ENCODE results near the gene TRIM63. TPM values are rescaled to one million over a fixed set of nuclear protein-coding genes. Genes with fewer than 3 reads are reported as not detected.

The TRIM63 gene
- total and polyA plus RNA-seq, 2 of the 13 experiments (the other 11 are each of a cell fraction or from before 2014, with no cell fraction given): not detected

GRCh38 chr1:26110731-26111529 is 43.5 kb upstream of the TRIM63 start (continued):
- TF ChIP-seq ERF (CRISPR knock-in tag; IDR thresholded peaks at IDR 0.05): 0 out of 2 replicates have a peak, but pooled peaks have one; percentile 30
- no peak for TF ChIP-seq ADNP (CRISPR knock-in tag; IDR thresholded peaks at IDR 0.05)
- no peak for TF ChIP-seq IRF9 (CRISPR knock-in tag; IDR thresholded peaks at IDR 0.05; ENCODE audit: borderline replicate concordance)
- TF ChIP-seq KDM5B (CRISPR knock-in tag; IDR thresholded peaks at IDR 0.05; ENCODE audit: borderline replicate concordance): peak; percentile 59; the same call in 1 of the 2 replicates
- TF ChIP-seq ZNF207 (IDR thresholded peaks at IDR 0.05; ENCODE audit: borderline replicate concordance): no peak
- no peak for TF ChIP-seq EHMT2 (IDR thresholded peaks at IDR 0.05; ENCODE audit: borderline replicate concordance, low read depth, low read length)
- no peak for TF ChIP-seq ZBTB33 (CRISPR knock-in tag; IDR thresholded peaks at IDR 0.05)
- no peak for TF ChIP-seq ZNF30 (CRISPR knock-in tag; IDR thresholded peaks at IDR 0.05)
- TF ChIP-seq EED (CRISPR knock-in tag; IDR thresholded peaks at IDR 0.05): 0 out of 2 replicates have a peak, but pooled peaks have one; percentile 72
- TF ChIP-seq HDAC2 (CRISPR knock-in tag; IDR thresholded peaks at IDR 0.05): peak; percentile 50
- peak; percentile 47; the same call in 1 of the 2 replicates for TF ChIP-seq ZNF614 (CRISPR knock-in tag; IDR thresholded peaks at IDR 0.05; ENCODE audit: borderline replicate concordance)
- TF ChIP-seq TOE1 (CRISPR knock-in tag; IDR thresholded peaks at IDR 0.05): no peak
- 0 out of 2 replicates have a peak, but pooled peaks have one; percentile 31 for TF ChIP-seq ZNF317 (CRISPR knock-in tag; IDR thresholded peaks at IDR 0.05)
- TF ChIP-seq ZNF543 (CRISPR knock-in tag; IDR thresholded peaks at IDR 0.05): no peak
- no peak for TF ChIP-seq CERS6 (CRISPR knock-in tag; IDR thresholded peaks at IDR 0.05)
- peak; percentile 33; the same call in 1 of the 2 replicates for TF ChIP-seq FOXK2 (IDR thresholded peaks at IDR 0.05)
- 0 out of 2 replicates have a peak, but pooled peaks have one; percentile 42 for TF ChIP-seq BRCA1 (CRISPR knock-in tag; IDR thresholded peaks at IDR 0.05)
- no peak for TF ChIP-seq DBP (CRISPR knock-in tag; IDR thresholded peaks at IDR 0.05; ENCODE audit: not compliant biosample characterization)
- peak; percentile 41; the same call in 1 of the 2 replicates for TF ChIP-seq ZNF768 (CRISPR knock-in tag; IDR thresholded peaks at IDR 0.05)
- no peak for TF ChIP-seq TARDBP (CRISPR knock-in tag; IDR thresholded peaks at IDR 0.05)
- TF ChIP-seq PBX2 (CRISPR knock-in tag; IDR thresholded peaks at IDR 0.05): no peak
- no peak for TF ChIP-seq TCF7 (IDR thresholded peaks at IDR 0.05; ENCODE audit: low read depth)
- TF ChIP-seq SAP130 (CRISPR knock-in tag; IDR thresholded peaks at IDR 0.05; ENCODE audit: low read depth): peak; percentile 67
- no peak for TF ChIP-seq TRIM24 (CRISPR knock-in tag; IDR thresholded peaks at IDR 0.05)
- TF ChIP-seq RBAK (CRISPR knock-in tag; IDR thresholded peaks at IDR 0.05): no peak
- no peak for TF ChIP-seq IRF2 (CRISPR knock-in tag; IDR thresholded peaks at IDR 0.05)
- peak; percentile 43 for TF ChIP-seq MED1 (CRISPR knock-in tag; IDR thresholded peaks at IDR 0.05)
